D721Med (cell line): ENCODE data around the gene TRIM75.
"Not testable (repeated sequence)": the region's sequence is repeated elsewhere in the genome, so short reads cannot be mapped to it uniquely, and the experiment has no call there.

Experiments
- DNase-seq: peaks from one replicate; pipeline ENCODE4 v3.0.0; 2011; ENCODE audit warnings: low spot score; ENCODE audit not compliant: insufficient read length
- FAIRE-seq: peaks from 2 replicates; lab custom pipeline; 2011; peaks lifted over from hg19 to GRCh38; lab: Jason Lieb, UNC
- CTCF ChIP-seq: IDR thresholded peaks from 2 replicates; pipeline ENCODE4 v1.5.1; 2012; ENCODE audit warnings: mild to moderate bottlenecking, control low read depth; ENCODE audit not compliant: insufficient read depth; ENCODE audit errors: missing control alignments

The TRIM75 gene

GRCh38 chr4:165052627-165053026 is 1.0 kb upstream of the TRIM75 start:
- TF ChIP-seq CTCF = no peak
- no peak for DNase-seq
- no peak for FAIRE-seq

- FAIRE-seq (no peak), DNase-seq (no peak)
- TF ChIP-seq CTCF = no peak
Measured at GRCh38 chr4:165055601-165056000, 1.9 kb downstream of the TRIM75 start.

- no peak for TF ChIP-seq CTCF
- FAIRE-seq (no peak), DNase-seq (no peak)
Measured at GRCh38 chr4:165058666-165059065, 5.0 kb downstream of the TRIM75 start.

GRCh38 chr4:165059386-165059785 is 5.7 kb downstream of the TRIM75 start:
- no peak for FAIRE-seq
- TF ChIP-seq CTCF = no peak
- DNase-seq = no peak

- no peak for TF ChIP-seq CTCF
- no peak for FAIRE-seq
- no peak for DNase-seq
Measured at GRCh38 chr4:165060938-165061337, 7.3 kb downstream of the TRIM75 start.

- no peak for TF ChIP-seq CTCF
- DNase-seq (no peak), FAIRE-seq (no peak)
Measured at GRCh38 chr4:165070560-165070959, 16.9 kb downstream of the TRIM75 start.

- not testable (repeated sequence) for FAIRE-seq, DNase-seq
Measured at GRCh38 chr4:165073346-165073745, 19.7 kb downstream of the TRIM75 start.

- no peak for DNase-seq
- no peak for FAIRE-seq
- no peak for TF ChIP-seq CTCF
Measured at GRCh38 chr4:165077034-165077578, 23.4 kb downstream of the TRIM75 start.
